ENCODE measurements around the gene CABLES1.
"Not testable (repeated sequence)": the region's sequence is repeated elsewhere in the genome, so short reads cannot be mapped to it uniquely, and the experiment has no call there.

Gene CABLES1, protein sequence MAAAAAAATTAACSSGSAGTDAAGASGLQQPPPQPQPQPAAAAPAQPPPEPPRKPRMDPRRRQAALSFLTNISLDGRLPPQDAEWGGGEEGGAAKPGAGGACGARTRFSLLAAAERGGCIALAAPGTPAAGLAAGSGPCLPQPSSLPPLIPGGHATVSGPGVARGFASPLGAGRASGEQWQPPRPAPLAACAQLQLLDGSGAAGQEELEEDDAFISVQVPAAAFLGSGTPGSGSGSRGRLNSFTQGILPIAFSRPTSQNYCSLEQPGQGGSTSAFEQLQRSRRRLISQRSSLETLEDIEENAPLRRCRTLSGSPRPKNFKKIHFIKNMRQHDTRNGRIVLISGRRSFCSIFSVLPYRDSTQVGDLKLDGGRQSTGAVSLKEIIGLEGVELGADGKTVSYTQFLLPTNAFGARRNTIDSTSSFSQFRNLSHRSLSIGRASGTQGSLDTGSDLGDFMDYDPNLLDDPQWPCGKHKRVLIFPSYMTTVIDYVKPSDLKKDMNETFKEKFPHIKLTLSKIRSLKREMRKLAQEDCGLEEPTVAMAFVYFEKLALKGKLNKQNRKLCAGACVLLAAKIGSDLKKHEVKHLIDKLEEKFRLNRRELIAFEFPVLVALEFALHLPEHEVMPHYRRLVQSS

DNA sequence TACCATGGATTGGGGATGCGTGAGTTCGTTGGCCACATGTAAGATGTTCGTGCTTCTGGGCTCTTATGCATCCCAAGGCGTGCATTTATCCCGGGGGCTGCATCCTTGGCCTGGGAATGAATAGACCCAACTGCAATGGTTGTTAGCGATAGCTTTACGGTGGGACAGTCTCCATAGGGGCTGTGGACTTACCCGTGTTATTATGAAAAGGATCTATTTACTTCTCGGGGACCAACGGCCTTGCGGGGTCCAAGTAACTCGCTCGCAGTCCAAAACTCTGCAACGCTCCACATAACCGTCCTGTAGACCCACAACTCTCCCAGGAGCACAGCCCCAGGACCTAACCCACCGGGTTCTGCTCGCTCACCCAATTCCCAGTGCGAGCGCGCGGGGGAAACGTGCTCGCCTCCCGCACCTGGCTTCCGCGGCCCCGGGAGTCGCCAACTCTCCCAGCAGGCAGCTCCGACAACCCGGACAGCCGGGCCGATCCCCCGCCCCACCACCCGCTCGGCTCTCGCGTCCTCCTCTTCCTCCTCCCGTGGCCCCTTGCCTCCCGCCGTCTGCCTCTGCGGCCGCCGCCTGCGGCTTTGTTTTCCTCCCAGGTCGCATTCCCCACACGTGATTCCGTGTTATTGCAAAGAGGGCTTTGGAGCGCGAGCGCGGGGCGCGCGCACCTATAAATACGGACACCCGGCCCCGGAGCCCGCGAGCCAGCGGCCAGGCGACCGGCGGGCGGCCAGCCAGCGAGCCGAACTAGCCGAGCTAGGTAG lies at the start of gene CABLES1:
CABLES1 (plus strand) TSS at position 706 of the 770 bp plus-strand sequence. CDS start 278 bp downstream, outside the sequence.
- DNase-seq = peak in 1 of 2 donors; percentile 28

DNA sequence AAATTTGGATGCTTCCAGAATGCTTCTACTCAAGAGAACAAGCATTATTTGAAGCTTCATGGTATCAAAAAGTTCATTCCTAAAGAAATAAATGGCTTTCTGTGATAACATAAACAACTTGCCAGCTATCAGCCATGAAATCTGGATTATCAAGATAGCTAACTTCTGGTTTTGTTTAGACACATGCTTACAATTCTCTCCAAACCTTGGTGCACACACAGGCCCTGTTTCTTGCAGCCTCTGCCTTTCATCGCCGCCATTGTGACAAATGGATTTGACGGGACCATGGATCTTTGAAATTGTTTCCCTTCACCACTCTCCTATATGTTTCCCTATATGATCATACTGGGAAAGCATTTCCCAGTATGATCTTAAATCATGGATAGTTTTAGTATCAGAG lies 47.9 kb upstream of the CABLES1 start:
- no peak for DNase-seq

DNA sequence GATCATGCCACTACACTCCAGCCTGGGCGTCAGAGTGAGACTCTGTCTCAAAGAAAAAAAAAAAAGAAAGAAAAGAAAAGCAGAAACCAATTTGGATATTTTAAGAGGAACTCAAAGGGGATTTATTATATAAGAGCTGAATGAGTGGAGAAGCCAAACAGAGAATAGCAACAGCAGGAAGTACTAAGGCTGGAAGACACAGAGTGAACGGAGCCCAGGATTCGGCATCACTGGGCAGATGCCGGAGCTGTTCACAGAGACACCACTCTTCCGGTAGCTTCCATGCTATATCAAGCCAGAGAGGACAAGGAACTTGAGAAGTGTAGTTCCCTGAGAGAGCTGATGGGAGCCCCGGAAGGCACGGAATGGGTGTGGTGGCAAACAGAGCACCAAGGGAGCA lies 47.0 kb upstream of the CABLES1 start:
- DNase-seq = no peak

DNA sequence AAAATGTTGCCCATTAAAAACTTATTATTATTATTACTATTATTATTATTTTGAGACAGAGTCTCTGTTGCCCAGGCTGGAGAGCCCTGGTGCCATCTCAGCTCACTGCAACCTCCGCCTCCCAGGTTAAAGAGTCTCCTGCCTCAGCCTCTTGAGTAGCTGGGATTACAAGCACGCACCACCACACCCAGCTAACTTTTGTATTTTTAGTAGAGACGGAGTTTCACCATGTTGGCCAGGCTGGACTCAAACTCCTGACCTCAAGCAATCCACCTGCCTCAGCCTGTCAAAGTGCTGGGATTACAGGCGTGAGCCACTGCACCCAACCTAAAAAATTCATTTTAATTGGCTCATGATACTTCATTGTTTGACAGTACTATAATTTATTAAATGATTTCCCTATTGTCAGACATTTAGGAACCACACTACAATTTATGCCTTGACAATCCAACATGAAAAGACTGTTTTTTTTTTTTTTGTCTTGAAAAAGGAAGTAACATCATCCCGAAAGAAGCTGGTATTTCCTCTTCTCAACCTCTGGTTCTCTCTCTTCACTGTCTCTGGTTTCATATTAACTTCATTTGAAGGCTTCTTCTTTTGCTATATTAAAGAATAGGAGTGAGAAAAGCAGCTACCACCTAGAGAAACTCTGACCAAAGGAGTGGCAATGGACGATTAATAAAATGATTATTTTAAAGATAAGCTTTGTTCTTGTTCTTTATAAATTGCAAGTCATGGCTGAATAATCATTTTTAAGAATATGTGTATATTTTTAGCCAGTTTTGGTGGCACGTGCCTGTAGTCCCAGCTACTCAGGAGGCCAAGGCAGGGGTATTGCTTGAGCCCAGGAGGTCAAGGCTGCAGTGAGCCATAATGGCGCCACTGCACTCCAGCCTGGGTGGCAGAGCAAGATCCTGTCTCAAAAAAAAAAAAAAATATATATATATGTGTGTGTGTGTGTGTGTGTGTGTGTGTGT lies 44.0 kb upstream of the CABLES1 start:
- peak in 1 of 2 donors; percentile 16 for DNase-seq

DNA sequence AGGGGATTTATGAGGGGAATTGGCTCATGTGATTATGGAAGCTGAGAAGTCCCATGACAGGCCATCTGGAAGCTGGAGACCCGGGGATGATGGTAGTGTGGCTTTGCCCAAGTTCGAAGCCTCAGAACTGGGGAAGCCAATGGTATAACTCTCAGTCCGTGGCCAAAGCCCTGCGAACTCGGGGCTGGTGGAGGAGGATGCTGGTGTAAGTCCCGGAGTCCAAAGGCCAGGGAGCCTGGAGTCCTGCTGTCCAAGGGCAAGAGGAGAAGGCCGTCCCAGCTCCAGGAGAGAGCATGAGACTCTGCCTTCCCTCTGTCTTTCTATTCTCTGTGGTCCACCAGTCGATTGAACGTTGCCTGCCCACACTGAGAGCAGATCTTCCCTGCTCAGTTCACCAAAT lies 43.2 kb upstream of the CABLES1 start:
- DNase-seq = no peak

DNA sequence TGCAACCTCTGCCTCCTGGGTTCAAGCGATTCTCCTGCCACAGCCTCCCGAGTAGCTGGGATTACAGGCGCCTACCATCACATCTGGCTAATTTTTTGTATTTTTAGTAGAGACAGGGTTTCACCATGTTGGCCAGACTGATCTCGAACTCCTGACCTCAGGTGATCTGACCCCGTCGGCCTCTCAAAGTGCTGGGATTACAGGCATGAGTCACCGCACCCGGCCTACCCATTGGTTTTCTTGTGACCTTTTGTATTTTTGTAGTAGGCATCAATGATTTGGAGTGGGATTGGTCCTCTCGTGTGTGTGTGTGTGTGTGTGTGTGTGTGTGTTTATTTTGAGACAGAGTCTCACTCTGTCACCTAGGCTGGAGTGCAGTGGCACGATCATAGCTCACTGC lies 42.2 kb upstream of the CABLES1 start:
- not testable (repeated sequence) for DNase-seq

DNA sequence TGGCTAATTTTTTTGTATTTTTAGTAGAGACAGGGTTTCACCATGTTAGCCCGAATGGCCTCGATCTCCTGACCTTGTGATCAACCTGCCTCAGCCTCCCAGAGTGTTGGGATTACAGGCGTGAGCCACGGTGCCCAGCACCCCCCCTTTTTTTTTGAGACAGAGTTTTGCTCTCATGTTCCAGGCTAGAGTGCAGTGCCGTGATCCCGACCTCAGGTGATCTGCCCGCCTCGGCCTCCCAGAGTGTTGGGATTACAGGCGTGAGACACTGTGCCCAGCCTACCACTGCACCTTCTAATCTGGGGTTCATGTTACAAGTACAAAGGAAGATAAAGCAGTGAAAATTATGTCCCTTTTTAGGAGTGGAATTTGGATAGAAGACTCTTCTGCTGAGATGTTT lies 41.5 kb upstream of the CABLES1 start:
- DNase-seq = no peak

DNA sequence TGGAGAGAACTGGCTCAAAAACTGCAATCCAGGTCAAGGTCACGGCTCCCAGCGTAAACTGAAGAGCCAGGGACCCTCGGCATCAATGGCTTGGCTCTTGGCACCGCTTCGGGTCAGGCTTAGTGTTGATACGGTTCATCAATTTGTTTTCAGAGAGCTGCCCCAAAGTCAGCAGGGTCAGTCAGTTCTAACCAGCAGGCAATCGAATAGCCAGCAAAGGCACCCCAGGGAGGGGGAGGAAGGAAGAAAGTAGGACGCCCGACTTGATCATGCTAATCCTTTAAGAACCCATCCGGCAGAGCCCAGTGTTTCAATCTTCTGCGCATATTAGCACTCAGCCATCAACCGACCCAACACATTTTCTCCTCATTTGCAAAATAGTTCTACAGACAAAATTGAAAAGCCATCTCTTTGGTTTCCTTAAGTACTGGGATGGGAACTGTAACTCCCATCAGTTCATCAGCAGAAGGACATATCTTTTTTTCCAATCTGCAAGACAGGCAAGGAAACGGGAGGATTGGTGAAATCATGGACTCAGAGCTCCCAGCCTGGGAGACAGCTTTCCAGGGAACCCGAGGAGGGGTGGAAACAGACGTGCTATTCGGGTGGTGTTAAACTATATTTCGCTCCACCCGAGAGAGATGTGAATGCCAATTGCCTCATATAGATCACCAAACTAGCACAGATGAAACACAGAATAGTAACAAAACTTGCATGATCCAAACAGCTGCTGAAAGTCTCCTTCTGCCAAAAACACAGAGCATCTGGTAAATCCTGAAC lies 40.7 kb upstream of the CABLES1 start:
- no peak for DNase-seq

DNA sequence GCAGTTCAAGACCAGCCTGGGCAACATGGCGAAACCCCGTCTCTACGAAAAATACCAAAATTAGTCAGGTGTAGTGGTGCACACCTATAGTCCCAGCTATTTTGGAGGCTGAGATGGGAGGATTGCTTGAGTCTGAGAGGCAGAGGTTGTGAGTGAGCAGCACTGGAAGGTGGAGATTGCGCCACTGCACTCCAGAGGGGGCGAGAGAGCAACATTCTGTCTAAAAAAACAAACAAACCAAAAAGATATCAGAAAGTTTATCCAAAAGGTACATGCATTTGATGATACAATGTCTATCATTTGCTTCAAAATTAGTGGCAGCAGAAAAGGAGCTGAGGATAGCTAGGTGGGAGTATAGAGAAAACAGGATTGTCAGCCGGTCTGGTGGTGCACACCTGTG lies 39.8 kb upstream of the CABLES1 start:
- DNase-seq = no peak

DNA sequence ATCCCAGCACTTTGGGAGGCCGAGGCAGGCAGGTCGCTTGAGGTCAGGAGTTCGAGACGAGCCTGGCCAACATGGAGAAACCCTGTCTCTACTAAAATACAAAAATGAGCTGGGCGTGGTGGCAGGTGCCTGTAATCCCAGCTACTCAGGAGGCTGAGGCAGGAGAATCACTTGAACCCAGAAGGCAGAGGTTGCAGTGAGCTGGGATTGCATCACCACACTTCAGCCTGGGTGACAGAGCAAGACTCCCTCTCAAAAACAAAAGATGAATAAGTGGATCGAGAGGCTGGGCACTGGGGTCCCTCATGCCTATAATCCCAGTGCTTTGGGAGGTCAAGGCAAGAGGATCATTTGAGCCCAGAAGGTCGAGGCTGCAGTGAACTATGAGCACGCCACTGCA lies 38.3 kb upstream of the CABLES1 start:
- DNase-seq = not testable (repeated sequence)

DNA sequence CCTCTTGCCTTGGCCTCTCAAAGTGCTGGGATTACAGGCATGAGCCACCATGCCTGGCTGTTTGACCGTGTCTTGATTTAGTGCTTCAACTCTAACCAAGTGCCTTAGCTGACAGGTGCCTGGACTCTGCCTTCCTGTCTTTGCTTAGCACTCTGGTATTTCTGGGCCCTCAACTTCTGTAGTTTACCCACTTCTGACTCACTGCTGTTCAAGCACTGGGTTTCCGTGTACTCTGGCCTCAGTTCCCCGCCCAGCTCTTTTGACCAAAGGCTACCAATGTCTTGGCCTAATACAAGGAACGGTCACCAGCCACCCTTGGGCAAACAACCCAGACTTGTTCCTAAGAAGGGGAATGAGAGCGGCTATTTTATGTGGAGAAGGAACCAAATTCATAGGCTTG lies 35.7 kb upstream of the CABLES1 start:
- no peak for DNase-seq

DNA sequence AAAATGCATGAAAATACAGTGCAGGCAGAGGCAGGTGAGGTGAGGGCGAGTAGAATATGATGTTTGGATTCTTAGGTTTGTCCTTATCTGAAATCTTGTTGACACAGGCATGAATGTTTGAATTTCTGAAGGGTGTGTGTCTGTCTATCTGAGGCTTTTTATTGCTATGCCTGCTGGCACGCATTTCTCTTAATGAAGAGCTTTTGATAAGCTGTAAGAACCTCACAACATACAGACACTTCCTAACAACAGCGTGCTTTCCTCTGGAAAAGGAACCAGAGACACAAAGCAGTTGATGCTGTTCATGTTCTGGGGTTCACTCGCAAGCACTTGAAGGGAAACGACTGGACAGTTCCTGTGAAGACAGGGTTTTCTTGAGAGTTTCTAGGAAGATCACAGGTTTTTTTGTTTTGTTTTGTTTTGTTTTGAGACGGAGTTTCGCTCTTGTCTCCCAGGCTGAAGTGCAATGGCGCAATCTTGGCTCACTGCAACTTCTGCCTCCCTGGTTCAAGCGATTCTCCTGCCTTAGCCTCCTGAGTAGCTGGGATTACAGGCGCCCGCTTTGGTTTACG lies 33.3 kb upstream of the CABLES1 start:
- DNase-seq = no peak

DNA sequence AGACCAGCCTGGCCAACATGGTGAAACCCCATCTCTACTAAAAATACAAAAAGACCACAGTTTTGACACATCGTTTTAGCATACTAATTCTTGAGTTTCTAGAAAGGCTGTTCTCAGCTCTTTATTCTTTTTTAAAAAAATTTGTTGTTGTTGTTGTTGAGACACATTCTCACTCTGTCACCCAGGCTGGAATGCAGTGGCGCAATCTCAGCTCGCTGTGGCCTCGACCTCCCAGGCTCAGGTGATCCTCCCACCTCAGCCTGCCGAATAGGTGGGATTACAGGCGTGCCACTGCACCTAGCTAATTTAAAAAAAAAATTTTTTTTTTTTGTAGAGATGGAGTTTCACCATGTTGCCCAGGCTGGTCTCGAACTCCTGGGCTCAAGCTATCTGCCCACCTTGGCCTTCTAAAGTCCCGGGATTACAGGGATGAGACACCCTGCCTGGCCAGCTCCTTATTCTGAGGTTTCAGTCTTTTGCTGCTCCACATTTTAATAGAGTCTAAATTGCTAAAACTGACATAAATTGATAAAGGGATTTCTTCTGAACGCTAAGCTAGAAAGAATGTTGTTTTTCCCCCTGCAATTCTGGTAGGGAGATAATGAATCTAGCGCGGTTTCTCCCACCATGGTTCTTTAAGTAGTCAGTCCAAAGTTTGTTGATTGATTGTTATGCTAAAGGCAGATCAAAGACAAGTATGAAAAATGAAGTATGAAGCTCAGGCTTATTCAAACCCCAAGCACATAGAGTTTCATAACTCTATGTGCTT lies 32.6 kb upstream of the CABLES1 start:
- DNase-seq = no peak

DNA sequence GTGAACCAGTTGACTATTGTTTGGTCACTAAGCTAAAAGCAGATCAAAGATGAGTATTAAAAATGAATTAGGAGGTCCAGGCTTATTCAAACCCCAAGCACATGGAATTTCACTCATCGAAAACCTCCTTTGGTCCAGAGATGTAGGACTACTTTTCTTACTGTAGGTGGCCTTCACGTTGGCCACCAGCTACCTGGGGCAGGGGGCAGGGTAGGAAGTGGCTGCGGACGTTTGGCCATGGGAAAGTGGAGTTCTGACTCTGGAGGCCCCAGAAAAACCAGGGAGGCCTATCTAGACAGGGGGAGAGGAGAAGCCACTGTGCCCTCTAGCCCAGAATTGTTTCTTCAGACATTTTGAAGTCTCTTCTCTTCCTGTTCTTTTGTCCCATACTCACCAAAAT lies 31.8 kb upstream of the CABLES1 start:
- DNase-seq = no peak

DNA sequence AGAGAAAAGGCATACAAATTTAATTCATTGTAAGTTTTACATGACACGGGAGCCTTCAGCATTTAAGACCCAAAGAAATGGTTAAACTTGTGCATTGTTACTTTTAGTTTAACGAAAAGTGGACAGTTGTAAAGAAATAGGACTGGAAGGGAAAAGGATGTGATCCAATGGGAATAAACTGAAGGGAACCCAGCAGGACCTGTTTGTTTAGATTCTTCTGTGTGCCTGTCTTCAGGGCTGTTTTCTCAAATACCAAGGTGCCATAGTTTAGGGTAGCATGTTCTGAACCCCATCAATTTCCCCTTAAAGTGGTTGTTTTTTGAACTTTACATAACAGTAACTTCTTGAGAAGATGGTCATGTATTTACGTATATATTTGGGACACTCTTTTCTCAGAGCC lies 30.3 kb upstream of the CABLES1 start:
- DNase-seq = no peak

DNA sequence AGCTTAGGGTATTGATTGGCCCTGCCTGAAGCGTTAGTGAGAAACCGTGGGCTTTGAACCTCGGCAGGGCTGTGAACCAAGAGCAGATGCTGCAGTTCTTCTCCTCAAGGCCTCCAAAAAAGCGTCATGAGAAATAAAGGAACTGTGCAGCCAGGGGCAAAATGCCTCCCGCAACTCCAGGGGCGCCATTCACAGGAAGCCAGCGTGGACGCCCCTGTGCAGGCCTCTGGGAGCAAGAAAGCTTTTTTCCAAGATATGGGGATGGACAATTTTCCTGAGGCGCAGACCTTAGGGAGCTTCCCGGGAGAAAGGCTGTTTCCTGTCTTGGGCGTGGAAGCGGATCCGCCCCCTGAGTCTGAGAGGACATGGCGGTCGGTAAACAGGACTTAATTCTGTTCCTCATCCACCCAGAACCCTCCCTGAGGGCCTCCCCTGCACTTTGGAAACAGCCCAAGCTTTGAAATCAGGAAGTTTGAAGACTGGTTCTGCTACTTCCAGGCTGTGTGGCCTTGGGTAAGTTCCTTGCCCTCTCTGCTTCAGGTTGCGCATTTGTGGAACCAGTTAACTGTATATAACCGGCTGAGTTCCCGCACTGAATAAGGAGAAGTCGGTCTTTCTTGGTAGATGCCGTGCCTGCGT lies 29.6 kb upstream of the CABLES1 start:
- no peak for DNase-seq

DNA sequence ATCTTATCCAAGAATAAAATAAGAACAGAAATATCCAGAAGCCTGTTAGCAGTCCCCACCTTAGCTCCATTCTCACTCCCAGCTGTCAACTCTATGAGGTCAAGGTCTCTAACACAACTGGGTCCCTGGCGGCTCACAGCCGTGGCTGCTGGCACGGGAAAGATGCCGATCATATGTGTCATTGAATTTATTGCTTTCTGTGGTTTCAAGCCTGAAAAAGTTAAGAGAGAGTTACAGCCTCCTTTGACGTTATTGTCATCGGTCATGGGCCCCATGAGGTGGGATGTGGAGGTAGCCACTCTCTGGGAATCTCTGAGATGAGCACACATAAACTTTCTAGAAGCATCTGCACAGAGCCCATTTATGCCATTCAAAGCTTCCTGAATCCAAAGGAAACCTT lies 28.7 kb upstream of the CABLES1 start:
- no peak for DNase-seq

DNA sequence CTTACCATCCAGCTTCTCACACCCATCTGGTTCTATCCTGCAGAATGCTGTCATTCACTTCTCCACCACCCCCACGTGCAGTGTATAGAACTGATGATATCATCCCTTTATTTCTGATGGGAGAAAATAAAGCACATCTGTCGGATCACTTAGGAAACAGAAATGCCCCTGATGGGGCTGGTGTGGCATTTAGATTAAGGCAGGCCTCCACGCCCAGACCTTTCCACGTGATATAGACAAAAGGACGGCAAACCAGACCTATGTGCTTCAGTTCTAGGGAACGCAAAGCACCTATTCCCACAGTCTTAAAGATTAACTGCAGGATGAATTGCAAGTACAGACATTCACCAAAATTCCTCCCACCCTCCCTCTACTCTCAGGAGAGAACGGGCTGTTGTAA lies 27.6 kb upstream of the CABLES1 start:
- DNase-seq = no peak

DNA sequence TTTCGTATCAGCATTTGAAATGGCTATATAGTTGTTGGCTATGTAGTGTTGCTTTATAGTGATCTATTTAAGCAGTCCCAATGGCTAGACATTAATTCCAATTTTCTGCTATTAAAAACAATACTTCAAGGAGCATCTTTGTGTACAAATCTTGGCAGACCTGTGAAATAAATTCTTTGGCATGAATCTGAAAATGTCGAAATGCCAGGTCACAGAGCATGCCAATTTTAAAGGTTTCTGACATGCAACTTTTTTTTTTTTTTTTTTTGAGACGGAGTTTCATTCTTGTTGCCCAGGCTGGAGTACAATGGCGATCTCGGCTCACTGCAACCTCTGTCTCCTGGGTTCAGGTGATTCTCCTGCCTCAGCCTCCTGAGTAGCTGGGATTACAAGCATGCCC lies 26.8 kb upstream of the CABLES1 start:
- no peak for DNase-seq

DNA sequence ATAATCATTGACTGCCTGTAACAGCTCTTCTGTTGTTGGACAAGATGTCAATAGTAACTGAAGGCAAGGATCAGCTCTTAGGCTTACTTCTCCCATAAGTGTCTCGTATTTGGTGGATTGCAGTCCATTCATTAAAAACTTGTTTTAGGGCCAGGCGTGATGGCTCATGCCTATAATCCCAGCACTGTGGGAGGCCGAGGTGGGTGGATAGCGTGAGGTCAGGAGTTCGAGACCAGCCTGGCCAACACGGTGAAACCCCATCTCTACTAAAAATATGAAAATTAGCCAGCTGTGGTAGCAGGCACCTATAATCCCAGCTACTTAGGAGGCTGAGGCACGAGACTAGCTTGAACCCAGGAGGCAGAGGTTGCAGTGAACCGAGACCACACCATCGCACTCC lies 26.1 kb upstream of the CABLES1 start:
- DNase-seq = not testable (repeated sequence)

All from hippocampal formation (tissue), 2 donors.